RPMI7951 (cell line): ENCODE data around the gene SCRT2. TPM values are rescaled to one million over a fixed set of nuclear protein-coding genes. Genes with fewer than 3 reads are reported as not detected.
"Not testable (repeated sequence)": the region's sequence is repeated elsewhere in the genome, so short reads cannot be mapped to it uniquely, and the experiment has no call there.

Source experiments
- DNase-seq: peaks from one replicate; pipeline ENCODE4 v3.0.0-alpha.2; 2012; ENCODE audit warnings: low read depth
- total RNA-seq: library from RNA; depleted of rRNA; stranded (reverse); fragments of >200 nt; shearing (Covaris generic); gene quantifications from 2 replicates; pipeline ENCODE4 v1.2.3, GENCODE V29; 2014; rRNA removed

The SCRT2 gene
- not detected in 2 replicates for total RNA-seq

- DNase-seq: peak; percentile 76
Observed at GRCh38 chr20:675453-676314, at the start of gene SCRT2. Gene SCRT2 (minus strand): TSS chr20:675802. CDS start chr20:675601, 201 bp downstream.

GRCh38 chr20:724797-725196 lies 49.2 kb upstream of the SCRT2 start:
- DNase-seq: not testable (repeated sequence)

- DNase-seq: no peak
Observed at GRCh38 chr20:723756-724155, 48.2 kb upstream of the SCRT2 start.

GRCh38 chr20:722822-723644 lies 47.4 kb upstream of the SCRT2 start:
- no peak for DNase-seq

- DNase-seq: no peak
Observed at GRCh38 chr20:721876-722275, 46.3 kb upstream of the SCRT2 start.

- no peak for DNase-seq
Observed at GRCh38 chr20:719816-720215, 44.2 kb upstream of the SCRT2 start.

GRCh38 chr20:719068-719467 lies 43.5 kb upstream of the SCRT2 start:
- no peak for DNase-seq

- DNase-seq: peak; percentile 36
Observed at GRCh38 chr20:717832-718231, 42.2 kb upstream of the SCRT2 start.

- no peak for DNase-seq
Observed at GRCh38 chr20:717271-717670, 41.7 kb upstream of the SCRT2 start.

GRCh38 chr20:714453-714852 lies 38.9 kb upstream of the SCRT2 start:
- DNase-seq: no peak

GRCh38 chr20:711576-711975 lies 36.0 kb upstream of the SCRT2 start:
- DNase-seq: no peak

- no peak for DNase-seq
Observed at GRCh38 chr20:710780-711450, 35.3 kb upstream of the SCRT2 start.

GRCh38 chr20:709991-710779 lies 34.6 kb upstream of the SCRT2 start:
- DNase-seq: no peak

GRCh38 chr20:709423-709822 lies 33.8 kb upstream of the SCRT2 start:
- DNase-seq: no peak

GRCh38 chr20:708956-709355 lies 33.4 kb upstream of the SCRT2 start:
- no peak for DNase-seq

GRCh38 chr20:707451-708110 lies 32.0 kb upstream of the SCRT2 start:
- DNase-seq: no peak

- no peak for DNase-seq
Observed at GRCh38 chr20:706366-706885, 30.8 kb upstream of the SCRT2 start.

GRCh38 chr20:704726-705125 lies 29.1 kb upstream of the SCRT2 start:
- no peak for DNase-seq

- DNase-seq: no peak
Observed at GRCh38 chr20:703426-703825, 27.8 kb upstream of the SCRT2 start.

GRCh38 chr20:703006-703405 lies 27.4 kb upstream of the SCRT2 start:
- no peak for DNase-seq
